OCI-LY3 (cell line): ENCODE results near the gene RTCA.

Experiments
- EZH2phosphoT487 ChIP-seq: fragments of 200-600 bp; shearing (Covaris generic); IDR thresholded peaks from 2 replicates; pipeline ENCODE4 v1.6.1; 2018; ENCODE audit warnings: antibody characterized with exemption, mixed run types, low read depth
- TF ChIP-seq, protein P1 (sequence below): fragments of 200-600, 300-600 bp; sonication (generic); IDR thresholded peaks from 2 replicates; pipeline ENCODE4 v1.5.1; 2014; ENCODE audit warnings: antibody characterized with exemption, low read length, low read depth

DNA sequence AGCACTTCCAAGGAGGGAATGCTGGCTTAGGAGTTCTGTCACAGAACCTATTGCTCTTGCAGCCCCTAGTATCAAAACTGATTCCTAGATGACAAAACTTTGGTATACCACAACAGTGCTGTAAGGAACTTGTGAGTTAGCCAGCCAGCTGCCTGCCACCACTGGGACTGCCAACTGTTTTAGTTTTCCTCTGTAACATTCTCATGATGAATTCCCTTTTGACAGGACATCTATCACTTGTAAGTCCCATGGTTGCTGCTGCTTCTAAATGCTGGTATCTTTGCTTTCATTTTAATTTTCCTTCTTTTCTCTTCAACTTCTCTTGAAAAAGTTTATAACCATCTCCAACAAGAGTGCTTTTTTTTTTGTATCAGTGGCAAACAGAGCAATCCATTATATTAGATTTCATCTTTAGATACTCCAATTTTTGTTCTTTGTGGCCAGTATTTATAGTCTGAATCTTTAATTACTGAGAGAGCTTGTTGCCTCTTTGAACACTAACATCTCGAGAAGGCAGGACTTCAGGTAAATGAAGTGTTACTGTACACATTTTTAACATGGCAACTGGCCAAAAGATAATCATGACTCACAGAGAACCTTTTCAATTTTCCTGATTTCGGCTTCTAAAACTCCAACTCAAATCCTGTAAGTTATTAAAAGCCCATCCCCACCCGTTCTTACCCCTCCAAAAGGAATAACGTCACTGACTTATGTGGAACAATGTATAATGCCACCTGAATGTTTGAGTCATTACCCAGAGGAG lies 36.2 kb upstream of the RTCA start:
- TF ChIP-seq, protein P1, sequence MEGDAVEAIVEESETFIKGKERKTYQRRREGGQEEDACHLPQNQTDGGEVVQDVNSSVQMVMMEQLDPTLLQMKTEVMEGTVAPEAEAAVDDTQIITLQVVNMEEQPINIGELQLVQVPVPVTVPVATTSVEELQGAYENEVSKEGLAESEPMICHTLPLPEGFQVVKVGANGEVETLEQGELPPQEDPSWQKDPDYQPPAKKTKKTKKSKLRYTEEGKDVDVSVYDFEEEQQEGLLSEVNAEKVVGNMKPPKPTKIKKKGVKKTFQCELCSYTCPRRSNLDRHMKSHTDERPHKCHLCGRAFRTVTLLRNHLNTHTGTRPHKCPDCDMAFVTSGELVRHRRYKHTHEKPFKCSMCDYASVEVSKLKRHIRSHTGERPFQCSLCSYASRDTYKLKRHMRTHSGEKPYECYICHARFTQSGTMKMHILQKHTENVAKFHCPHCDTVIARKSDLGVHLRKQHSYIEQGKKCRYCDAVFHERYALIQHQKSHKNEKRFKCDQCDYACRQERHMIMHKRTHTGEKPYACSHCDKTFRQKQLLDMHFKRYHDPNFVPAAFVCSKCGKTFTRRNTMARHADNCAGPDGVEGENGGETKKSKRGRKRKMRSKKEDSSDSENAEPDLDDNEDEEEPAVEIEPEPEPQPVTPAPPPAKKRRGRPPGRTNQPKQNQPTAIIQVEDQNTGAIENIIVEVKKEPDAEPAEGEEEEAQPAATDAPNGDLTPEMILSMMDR, result no peak
- TF ChIP-seq EZH2phosphoT487, result no peak
